HepG2 (cell line): Measurements from ENCODE around the gene DMKN. TPM values are rescaled to one million over a fixed set of nuclear protein-coding genes. Genes with fewer than 3 reads are reported as not detected.

Experiments used
- ATAC-seq: fragments of 200-7000 bp; cut with Tn5 transposase; 3 replicates; pipeline ENCODE4 v1.9.1; 2020; ENCODE audit warnings: mild to moderate bottlenecking, moderate library complexity
- BruUV-seq: library from RNA; stranded (reverse); fragments of 400-500 nt; replicated peaks from 2 replicates; lab custom pipeline; 2021; lab: Mats Ljungman, UMichigan
- CTCF ChIA-PET: fragments of 300-600 bp; formaldehyde crosslinking; extraction: SDS; loops from one replicate; lab custom pipeline; 2021; ENCODE audit warnings: low total read pairs, inconsistent platforms, low intra/inter-chr PET ratio; lab: Yijun Ruan, JAX
- POLR2A ChIA-PET: fragments of 350-600 bp; sonication (Branson Sonifier 250); formaldehyde crosslinking; loops from one replicate; lab custom pipeline; 2020; ENCODE audit warnings: antibody characterized with exemption, inconsistent platforms; lab: Yijun Ruan, JAX
- DNase-seq: peaks from one replicate; pipeline ENCODE4 v3.0.0-alpha.2; 2015; ENCODE audit warnings: low spot score
- FAIRE-seq: peaks from 3 replicates; lab custom pipeline; 2011; peaks lifted over from hg19 to GRCh38; lab: Jason Lieb, UNC
- H2AFZ ChIP-seq: one replicate; pipeline ENCODE4 v1.6.1; 2011; ENCODE audit warnings: low read length, inconsistent platforms
- H3K27ac ChIP-seq: fragments of 300-600 bp; 3 replicates; pipeline ENCODE4 v1.8.0; 2011; ENCODE audit warnings: mixed run types, mild to moderate bottlenecking, mixed read lengths, low read length, inconsistent platforms; ENCODE audit not compliant: insufficient read depth; ENCODE audit errors: extremely low read length
- H3K27me3 ChIP-seq, 2 experiments: fragments of 200-600 bp in 1 of 2; 2 replicates in 1 of 2; 3 replicates in 1 of 2; pipeline versions ENCODE4 v1.6.0 to v1.8.0; 2011; ENCODE audit warnings: low read length in 2 of 2, mild to moderate bottlenecking in 2 of 2, moderate library complexity in 2 of 2, inconsistent platforms in 1 of 2; ENCODE audit not compliant: insufficient read depth in 2 of 2, control insufficient read depth in 1 of 2
- H3K36me3 ChIP-seq, 2 experiments: fragments of 200-600 bp in 1 of 2; replicated peaks in 1 of 2; 2 replicates in 1 of 2; 3 replicates in 1 of 2; pipeline versions ENCODE4 v1.5.1 to v1.8.0; 2011; ENCODE audit warnings: low read length in 2 of 2, inconsistent platforms in 1 of 2; ENCODE audit not compliant: insufficient read depth in 2 of 2, control insufficient read depth in 1 of 2
- H3K4me1 ChIP-seq: 2 replicates; pipeline ENCODE4 v1.5.1; 2012; ENCODE audit warnings: low read length, inconsistent platforms; ENCODE audit not compliant: insufficient read depth
- H3K4me2 ChIP-seq: 2 replicates; pipeline ENCODE4 v1.6.0; 2011; ENCODE audit warnings: low read depth, low read length, inconsistent platforms
- H3K4me3 ChIP-seq, 3 experiments: fragments of 200-600 bp in 1 of 3; sonication (generic), shearing (Covaris generic) in 1 of 3; replicated peaks in 1 of 3; 2 replicates each; pipeline ENCODE4 v1.5.1; 2011 to 2016; ENCODE audit warnings: low read length in 3 of 3, inconsistent platforms in 2 of 3, low read depth in 2 of 3, mild to moderate bottlenecking in 2 of 3, control low read depth in 1 of 3, mixed read lengths in 1 of 3; ENCODE audit not compliant: insufficient read depth in 1 of 3
- H3K79me2 ChIP-seq: one replicate; pipeline ENCODE4 v1.6.1; 2011; ENCODE audit warnings: low read length, inconsistent platforms; ENCODE audit not compliant: insufficient read depth
- H3K9ac ChIP-seq: 2 replicates; pipeline ENCODE4 v1.6.0; 2011; ENCODE audit warnings: mild to moderate bottlenecking, low read depth, low read length, inconsistent platforms; ENCODE audit not compliant: insufficient read depth
- H3K9me3 ChIP-seq: 2 replicates; pipeline ENCODE4 v1.5.1; 2012; ENCODE audit warnings: mild to moderate bottlenecking, low read length
- H4K20me1 ChIP-seq: 2 replicates; pipeline ENCODE4 v1.6.0; 2011; ENCODE audit warnings: inconsistent platforms, mild to moderate bottlenecking, low read length, moderate library complexity; ENCODE audit not compliant: insufficient read depth
- ARNT ChIP-seq: fragments of 450-650 bp; IDR thresholded peaks from 2 replicates; pipeline ENCODE4 v1.6.1; 2017
- DMAP1 ChIP-seq: IDR thresholded peaks from 2 replicates; pipeline ENCODE4 v1.6.1; 2016
- FOXM1 ChIP-seq: sonication (generic); formaldehyde crosslinking; IDR thresholded peaks from 2 replicates; pipeline ENCODE4 v1.5.0; 2020; ENCODE audit warnings: missing genetic modification reagents
- GZF1 ChIP-seq: sonication (generic); formaldehyde crosslinking; IDR thresholded peaks from 2 replicates; pipeline ENCODE4 v1.5.1; 2020; ENCODE audit warnings: mild to moderate bottlenecking, missing genetic modification reagents
- HDAC2 ChIP-seq: sonication (generic); formaldehyde crosslinking; IDR thresholded peaks from 2 replicates; pipeline ENCODE4 v1.4.0; 2020; ENCODE audit warnings: missing genetic modification reagents
- HOXA7 ChIP-seq: sonication (generic); formaldehyde crosslinking; IDR thresholded peaks from 2 replicates; pipeline ENCODE4 v1.8.1; 2022; ENCODE audit warnings: mild to moderate bottlenecking, missing genetic modification reagents, moderate library complexity
- ONECUT2 ChIP-seq: sonication (generic); formaldehyde crosslinking; IDR thresholded peaks from 2 replicates; pipeline ENCODE4 v1.4.0; 2020; ENCODE audit warnings: missing genetic modification reagents
- POLR2AphosphoS5 ChIP-seq: IDR thresholded peaks from 2 replicates; pipeline ENCODE4 v1.6.1; 2012; ENCODE audit warnings: low read depth, low read length
- ZFP91 ChIP-seq: sonication (generic); formaldehyde crosslinking; IDR thresholded peaks from 2 replicates; pipeline ENCODE4 v1.9.0; 2022; ENCODE audit warnings: missing genetic modification reagents, mild to moderate bottlenecking, borderline replicate concordance
- WGBS: methylation state at CpG from one replicate; pipeline ENCODE4 v1.1.6; 2017; ENCODE audit warnings: low lambda C conversion rate; 5-methylcytosine and 5-hydroxymethylcytosine counted together
- in situ Hi-C: cut with HindIII; loops from 2 replicates; pipeline ENCODE4 v1.10.0; 2017; ENCODE audit warnings: low pct_unique_long_range_greater_than_20kb; ENCODE audit not compliant: extremely low pct_ligation_motif_present
- intact Hi-C: fragments of 100-400 bp; cut with micrococcal nuclease; formaldehyde crosslinking; loops from one replicate; pipeline ENCODE4 v1.10.0; 2022; ENCODE audit not compliant: unreplicated experiment
- polyA plus RNA-seq, 8 experiments: library from polyadenylated mRNA; depleted of rRNA in 3 of 8; stranded (reverse) in 7 of 8; unstranded in 1 of 8; fragments of >200 nt; fragmentation: Illumina TruSeq in 4 of 8; extraction: Trizol in 4 of 8; gene quantifications; 2 replicates each; pipeline versions ENCODE4 v1.2.1 to v1.2.3, GENCODE V29; 2011 to 2016; ENCODE audit warnings: low read depth in 4 of 8, missing spikeins in 1 of 8, mixed read lengths in 1 of 8; ENCODE audit not compliant: insufficient read depth in 1 of 8
- total RNA-seq, 5 experiments: library from RNA; depleted of rRNA; stranded (reverse); fragments of >200 nt; fragmentation: Illumina TruSeq; extraction: Trizol; gene quantifications; 2 replicates each; pipeline ENCODE4 v1.2.3, GENCODE V29; 2016; ENCODE audit warnings: low read depth in 1 of 5
- TF ChIP-seq, protein P1 (sequence below): sonication (generic); formaldehyde crosslinking; IDR thresholded peaks from 2 replicates; pipeline ENCODE4 v1.5.1; 2020; ENCODE audit warnings: mild to moderate bottlenecking, missing genetic modification reagents, borderline replicate concordance
- TF ChIP-seq, protein P2 (sequence below): sonication (generic); formaldehyde crosslinking; IDR thresholded peaks from 2 replicates; pipeline ENCODE4 v1.5.0; 2020; ENCODE audit warnings: missing genetic modification reagents

Gene DMKN
- total and polyA plus RNA-seq, 2 of the 13 experiments (the other 11 are each of a cell fraction or from before 2014, with no cell fraction given) = 50.8 to 57.1 TPM

DNA sequence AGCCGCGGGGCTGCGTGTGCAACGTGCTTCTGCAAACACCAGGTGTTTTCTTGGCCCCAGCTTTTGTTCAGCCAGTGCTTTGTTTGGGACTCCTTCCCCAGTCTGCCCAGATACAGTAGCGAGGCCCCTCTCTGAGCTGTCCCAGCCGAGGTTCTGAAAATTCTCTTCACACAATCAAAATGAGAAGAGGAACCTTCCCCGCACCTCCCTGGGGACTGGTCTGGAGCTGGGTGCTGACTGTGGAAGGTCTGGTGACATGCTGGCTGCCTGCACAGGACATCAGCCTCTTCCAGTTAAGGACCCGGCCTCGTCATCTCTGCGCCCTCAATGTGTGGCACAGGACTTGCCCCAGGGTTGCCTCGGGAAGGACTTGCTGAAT is 45.8 kb upstream of the DMKN start:
- no peak for TF ChIP-seq ARNT
- no peak for TF ChIP-seq POLR2AphosphoS5
- TF ChIP-seq HDAC2 (CRISPR knock-in tag) = no peak
- no peak for TF ChIP-seq GZF1
- TF ChIP-seq, protein P1, sequence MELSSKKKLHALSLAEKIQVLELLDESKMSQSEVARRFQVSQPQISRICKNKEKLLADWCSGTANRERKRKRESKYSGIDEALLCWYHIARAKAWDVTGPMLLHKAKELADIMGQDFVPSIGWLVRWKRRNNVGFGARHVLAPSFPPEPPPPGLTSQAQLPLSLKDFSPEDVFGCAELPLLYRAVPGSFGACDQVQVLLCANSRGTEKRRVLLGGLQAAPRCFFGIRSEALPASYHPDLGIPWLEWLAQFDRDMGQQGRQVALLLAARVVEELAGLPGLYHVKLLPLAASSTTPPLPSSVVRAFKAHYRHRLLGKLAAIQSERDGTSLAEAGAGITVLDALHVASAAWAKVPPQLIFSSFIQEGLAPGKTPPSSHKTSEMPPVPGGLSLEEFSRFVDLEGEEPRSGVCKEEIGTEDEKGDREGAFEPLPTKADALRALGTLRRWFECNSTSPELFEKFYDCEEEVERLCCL = no peak
- no peak for TF ChIP-seq ZFP91
- TF ChIP-seq ONECUT2 = no peak
- TF ChIP-seq DMAP1 (CRISPR knock-in tag) = no peak
- TF ChIP-seq, protein P2, sequence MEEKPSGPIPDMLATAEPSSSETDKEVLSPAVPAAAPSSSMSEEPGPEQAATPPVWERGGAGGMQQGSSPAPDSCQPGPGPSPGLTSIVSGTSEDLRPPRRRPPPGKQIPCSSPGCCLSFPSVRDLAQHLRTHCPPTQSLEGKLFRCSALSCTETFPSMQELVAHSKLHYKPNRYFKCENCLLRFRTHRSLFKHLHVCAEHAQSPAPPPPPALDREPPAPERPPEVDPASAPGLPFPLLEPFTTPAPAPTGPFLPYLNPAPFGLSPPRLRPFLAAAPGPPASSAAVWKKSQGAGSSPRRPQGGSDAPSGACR (CRISPR knock-in tag) = no peak
- no peak for TF ChIP-seq FOXM1 (CRISPR knock-in tag)
- no peak for TF ChIP-seq HOXA7
- BruUV-seq = no TSS peak
- no peak for ATAC-seq

More for the DNA sequence above, 45.8 kb upstream of the DMKN start:
- intact Hi-C loops (loop anchor here (5.0 to 10.0 kb wide), 3 partner anchors 33 to 86 kb away; partner anchors contain the start of genes COX6B1, ETV2 and HAUS5), in situ Hi-C loops (loop anchor here (5.0 kb wide), 1 partner anchor 33 kb away; no protein-coding TSS in a partner anchor)
- Histone ChIP-seq H3K4me3 (no peak overlapping the region), H2AFZ (no peak overlapping the region), H4K20me1 (no peaks in the 10 kb centered on the region), H3K36me3 (no peaks in the 10 kb centered on the region), H3K4me2 (no peak overlapping the region), H3K27me3 (peaks cover 1 to 48% of the 10 kb centered on the region in 2 experiments; a peak in 3 of 5 replicates), H3K79me2 (no peaks in the 10 kb centered on the region), H3K27ac (no peak overlapping the region), H3K4me1 (peaks cover 19% of the 10 kb centered on the region), H3K9me3 (no peaks in the 10 kb centered on the region), H3K9ac (no peak overlapping the region)
- WGBS = 25% methylated on average over 7 of the region's 11 CpGs
- POLR2A ChIA-PET = no interaction called here
- CTCF ChIA-PET = no interaction called here
- FAIRE-seq (no peak), DNase-seq (no peak)
